Transverse colon (tissue), 4 donors: ENCODE measurements around the gene IL1RAPL1. TPM values are rescaled to one million over a fixed set of nuclear protein-coding genes. Genes with fewer than 3 reads are reported as not detected.

Source experiments
- DNase-seq: peaks from one replicate; pipeline ENCODE4 v3.0.0-alpha.2; 2019
- H3K27ac ChIP-seq, 4 donors: fragments of 200-600 bp; sonication (generic); 2 replicates each; pipeline ENCODE4 v1.5.1; 2016 to 2018; ENCODE audit warnings: inconsistent platforms in 4 of 4
- H3K27me3 ChIP-seq: fragments of 200-600 bp; sonication (generic); 2 replicates; pipeline ENCODE4 v1.5.1; 2017; ENCODE audit warnings: inconsistent platforms
- H3K36me3 ChIP-seq, 4 donors: fragments of 200-600 bp; sonication (generic); 2 replicates each; pipeline ENCODE4 v1.5.1; 2017 to 2019; ENCODE audit warnings: inconsistent platforms in 4 of 4
- H3K4me1 ChIP-seq, 4 donors: fragments of 200-600 bp; sonication (generic); 2 replicates each; pipeline ENCODE4 v1.5.1; 2017 to 2020; ENCODE audit warnings: inconsistent platforms in 4 of 4
- H3K4me3 ChIP-seq, 4 donors: fragments of 200-600 bp; sonication (generic); 1 replicate in 1 of 4; 2 replicates in 3 of 4; pipeline versions ENCODE4 v1.5.1 to v1.6.1; 2017 to 2019; ENCODE audit warnings: inconsistent platforms in 4 of 4
- H3K9me3 ChIP-seq, 2 donors: fragments of 200-600 bp; sonication (generic); 2 replicates each; pipeline ENCODE4 v1.5.1; 2017 to 2019; ENCODE audit warnings: inconsistent platforms in 2 of 2
- CTCF ChIP-seq, 5 experiments: fragments of 200-600 bp in 3 of 5; fragments of 450-650 bp in 2 of 5; sonication (generic) in 3 of 5; IDR thresholded peaks; 1 replicate in 2 of 5; 2 replicates in 3 of 5; pipeline ENCODE4 v1.5.1; 2016 to 2017; ENCODE audit warnings: antibody characterized with exemption in 5 of 5, inconsistent platforms in 3 of 5, mild to moderate bottlenecking in 2 of 5, moderate library complexity in 1 of 5
- EP300 ChIP-seq: sonication (generic); formaldehyde crosslinking; IDR thresholded peaks from one replicate; pipeline ENCODE4 v1.6.1; 2017; ENCODE audit warnings: antibody characterized with exemption, low read depth
- POLR2A ChIP-seq: fragments of 450-650 bp; IDR thresholded peaks from one replicate; pipeline ENCODE4 v1.6.1; 2016; ENCODE audit warnings: antibody characterized with exemption, mild to moderate bottlenecking, moderate library complexity
- POLR2AphosphoS5 ChIP-seq, 3 donors: sonication (generic); formaldehyde crosslinking; IDR thresholded peaks; one replicate each; pipeline ENCODE4 v1.6.1; 2016; ENCODE audit warnings: antibody characterized with exemption in 3 of 3
- WGBS, 2 donors: methylation state at CpG; one replicate each; pipeline ENCODE4 v1.1.5; 2018; ENCODE audit warnings: low coverage in 1 of 2; 5-methylcytosine and 5-hydroxymethylcytosine counted together
- in situ Hi-C, 4 donors: fragments of 200-750 bp; cut with MboI; loops; one replicate each; pipeline versions ENCODE4 v1.15.0 to v1.15.1; 2017; ENCODE audit warnings: low sequenced_read_pairs in 3 of 4, low pct_ligation_motif_present in 1 of 4, low pct_unique_long_range_greater_than_20kb in 1 of 4
- intact Hi-C: fragments of 100-400 bp; cut with DNase I; formaldehyde crosslinking; loops from one replicate; pipeline ENCODE4 v1.15.1; 2023; ENCODE audit warnings: low total_unique reads
- total RNA-seq, 4 donors: library from RNA; depleted of rRNA; stranded (reverse); fragments of >200 nt; gene quantifications; one replicate each; pipeline ENCODE4 v1.1.0, GENCODE V29; 2016

Gene IL1RAPL1
- total RNA-seq, 4 donors from 2014 or later, result 0.14 to 0.32 (median 0.20) TPM; not detected in 1

DNA sequence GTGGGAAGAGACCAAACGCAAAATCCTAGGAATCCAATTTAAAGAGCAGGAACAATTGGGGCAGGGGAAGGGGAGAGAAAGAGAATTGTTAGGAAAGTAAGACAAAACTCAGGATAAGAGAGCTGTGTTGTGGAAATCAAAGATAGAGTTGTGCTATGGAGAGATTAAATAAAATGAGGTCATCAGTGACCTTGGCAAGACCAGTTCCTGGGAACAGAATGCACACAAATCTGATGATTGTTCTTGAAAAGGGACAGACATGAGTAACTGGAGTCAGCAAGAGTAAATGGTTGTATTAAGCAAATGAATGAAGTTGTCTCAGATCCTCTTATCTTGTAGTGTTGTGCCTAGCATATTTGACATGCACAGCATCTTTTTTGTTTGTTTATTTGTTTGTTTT is 267.4 kb downstream of the IL1RAPL1 start:
- Histone ChIP-seq H3K36me3 (no peaks in the 10 kb centered on the region), H3K4me1 (no peaks in the 10 kb centered on the region), H3K27ac (no peak overlapping the region), H3K9me3 (no peaks in the 10 kb centered on the region), H3K4me3 (no peak overlapping the region), H3K27me3 (no peaks in the 10 kb centered on the region)
- WGBS, 2 donors, result 55% methylated on average over 1 of the region's 1 CpG; no CpG with 5 or more reads in 1 of the 2 donors
- in situ Hi-C loops (no loop called here), intact Hi-C loops (no loop called here)
- DNase-seq, result no peak
- no peak for TF ChIP-seq POLR2AphosphoS5 (IDR thresholded peaks at IDR 0.05)
- TF ChIP-seq POLR2A, result no peak
- no peak for TF ChIP-seq EP300

DNA sequence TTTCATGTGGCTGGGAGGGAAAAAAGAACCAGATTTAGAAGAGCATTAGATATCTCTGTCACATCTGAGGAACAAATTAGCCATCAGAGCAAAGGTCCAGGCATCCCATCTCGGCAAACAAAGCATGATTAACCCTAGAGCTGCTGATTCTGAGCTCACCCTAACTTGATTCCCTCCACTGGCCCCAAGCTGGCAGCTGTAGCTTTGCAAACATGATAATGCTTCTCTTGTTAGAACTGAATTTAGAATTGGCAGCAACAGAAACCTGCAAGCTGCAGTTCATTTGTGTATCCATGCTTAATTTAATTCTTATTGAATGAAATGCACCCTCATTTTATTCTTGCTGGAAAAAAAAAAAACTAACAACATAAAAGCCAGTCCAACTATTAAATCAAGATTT is 289.2 kb downstream of the IL1RAPL1 start:
- WGBS, 2 donors, result 18% methylated on average over 1 of the region's 1 CpG; no CpG with 5 or more reads in 1 of the 2 donors
- Histone ChIP-seq H3K4me1 (no peaks in the 10 kb centered on the region), H3K4me3 (no peak overlapping the region), H3K27ac (no peak overlapping the region), H3K27me3 (no peaks in the 10 kb centered on the region), H3K36me3 (no peaks in the 10 kb centered on the region), H3K9me3 (no peaks in the 10 kb centered on the region)
- intact Hi-C loops, result no loop called here
- no peak for DNase-seq
- in situ Hi-C loops, result no loop called here
- TF ChIP-seq POLR2A, result no peak
- no peak for TF ChIP-seq POLR2AphosphoS5 (IDR thresholded peaks at IDR 0.05)
- TF ChIP-seq EP300, result no peak
- TF ChIP-seq CTCF (IDR thresholded peaks at IDR 0.05), result no peak

DNA sequence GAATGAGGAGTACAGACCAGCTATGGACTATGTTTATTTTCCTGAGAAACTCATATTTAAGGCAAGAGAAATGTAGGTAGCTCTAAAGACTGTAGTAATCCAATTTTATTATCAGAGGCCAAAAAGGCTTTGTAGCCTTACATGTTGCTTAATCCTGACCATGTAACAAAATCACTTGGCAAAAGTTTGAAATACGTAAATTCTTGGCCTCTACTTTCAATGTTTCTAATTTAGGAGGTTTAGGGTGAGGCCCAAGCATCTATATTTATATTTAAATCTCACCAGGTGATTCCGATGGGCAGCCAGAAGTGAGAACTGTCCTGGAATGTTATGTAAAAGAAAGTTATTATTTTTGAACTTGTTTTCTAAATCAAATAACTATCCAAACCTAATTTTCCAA is 289.7 kb downstream of the IL1RAPL1 start:
- no peak overlapping the region for H3K4me3 ChIP-seq
- intact Hi-C loops (no loop called here), in situ Hi-C loops (no loop called here)
- TF ChIP-seq EP300 (no peak), POLR2AphosphoS5 (IDR thresholded peaks at IDR 0.05) (no peak), POLR2A (no peak), CTCF (IDR thresholded peaks at IDR 0.05) (no peak)
- H3K4me1 ChIP-seq, result no peaks in the 10 kb centered on the region
- no peaks in the 10 kb centered on the region for H3K27me3 ChIP-seq
- no peaks in the 10 kb centered on the region for H3K9me3 ChIP-seq
- WGBS, 2 donors, result 77 to 88% methylated on average over 2 of the region's 2 CpGs
- H3K27ac ChIP-seq, result no peak overlapping the region
- DNase-seq, result no peak
- no peaks in the 10 kb centered on the region for H3K36me3 ChIP-seq

DNA sequence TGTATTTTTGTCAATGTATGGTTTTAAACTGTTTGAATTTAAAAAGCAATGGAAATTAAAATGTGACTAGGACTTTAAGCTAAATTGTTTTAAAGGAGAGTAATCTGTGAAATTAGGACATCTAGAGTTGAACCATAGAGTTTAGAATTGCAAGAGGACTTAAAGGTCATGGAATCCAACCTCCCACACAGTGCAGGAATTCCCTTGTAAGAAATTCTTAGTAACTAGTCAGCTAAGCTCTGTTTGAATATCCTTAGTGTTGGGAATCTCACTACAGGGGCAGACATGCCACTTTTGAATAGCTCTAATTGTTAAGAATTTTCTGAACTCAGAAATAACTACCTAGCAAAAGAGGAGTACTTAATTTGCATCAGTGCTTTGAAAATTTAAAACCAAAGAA is 292.9 kb downstream of the IL1RAPL1 start:
- DNase-seq, result no peak

More for the DNA sequence above, 292.9 kb downstream of the IL1RAPL1 start:
- intact Hi-C loops, result no loop called here
- Histone ChIP-seq H3K36me3 (no peaks in the 10 kb centered on the region), H3K9me3 (no peaks in the 10 kb centered on the region), H3K27ac (no peak overlapping the region), H3K4me3 (no peak overlapping the region), H3K27me3 (no peaks in the 10 kb centered on the region), H3K4me1 (no peaks in the 10 kb centered on the region)
- in situ Hi-C loops, result no loop called here
- TF ChIP-seq POLR2A, result no peak
- no peak for TF ChIP-seq EP300
- TF ChIP-seq POLR2AphosphoS5 (IDR thresholded peaks at IDR 0.05), result no peak
- TF ChIP-seq CTCF (IDR thresholded peaks at IDR 0.05), result no peak
